Epithelial cell of esophagus (primary cell): ENCODE measurements around the gene UMAD1.

Experiments used
- DNase-seq: peaks from one replicate; pipeline ENCODE4 v3.0.0; 2010; ENCODE audit warnings: low read depth
- H3K4me3 ChIP-seq: 2 replicates; pipeline ENCODE4 v1.5.1; 2011; ENCODE audit warnings: mild to moderate bottlenecking, low read length, control low read depth
- CTCF ChIP-seq: IDR thresholded peaks from 2 replicates; pipeline ENCODE4 v1.5.1; 2011; ENCODE audit warnings: low read depth, mild to moderate bottlenecking, low read length, control low read depth, inconsistent platforms; ENCODE audit not compliant: insufficient read depth; ENCODE audit errors: missing control alignments

UMAD1 gene

GRCh38 chr7:7614018-7614741 is 26.4 kb upstream of the UMAD1 start:
- no peak for TF ChIP-seq CTCF
- DNase-seq = no peak
- no peak overlapping the region for H3K4me3 ChIP-seq

- H3K4me3 ChIP-seq = no peak overlapping the region
- no peak for TF ChIP-seq CTCF
- no peak for DNase-seq
Measured at GRCh38 chr7:7617550-7617949, 23.0 kb upstream of the UMAD1 start.

- no peak for DNase-seq
- no peak overlapping the region for H3K4me3 ChIP-seq
- no peak for TF ChIP-seq CTCF
Measured at GRCh38 chr7:7618410-7618809, 22.1 kb upstream of the UMAD1 start.

GRCh38 chr7:7620236-7620635 is 20.3 kb upstream of the UMAD1 start:
- no peak for DNase-seq
- no peak for TF ChIP-seq CTCF
- no peak overlapping the region for H3K4me3 ChIP-seq

- H3K4me3 ChIP-seq = no peak overlapping the region
- no peak for TF ChIP-seq CTCF
- no peak for DNase-seq
Measured at GRCh38 chr7:7620644-7621210, 19.8 kb upstream of the UMAD1 start.

- no peak for TF ChIP-seq CTCF
- H3K4me3 ChIP-seq = no peak overlapping the region
- DNase-seq = no peak
Measured at GRCh38 chr7:7628476-7628875, 12.1 kb upstream of the UMAD1 start.
